SK-N-SH (cell line): ENCODE measurements around the gene EFHD2. TPM values are rescaled to one million over a fixed set of nuclear protein-coding genes. Genes with fewer than 3 reads are reported as not detected.

Experiments used
- CTCF ChIA-PET: fragments of 300-600, 350-600 bp; formaldehyde crosslinking; extraction: SDS; loops from one replicate; lab custom pipeline; 2021; lab: Yijun Ruan, JAX
- POLR2A ChIA-PET: fragments of 350-600 bp; sonication (Branson Sonifier 250); formaldehyde crosslinking; extraction: SDS; loops from one replicate; lab custom pipeline; 2020; ENCODE audit warnings: antibody characterized with exemption, inconsistent platforms; lab: Yijun Ruan, JAX
- DNase-seq: peaks from one replicate; pipeline ENCODE4 v3.0.0; 2012
- H2AFZ ChIP-seq: fragments of 200-600 bp; sonication (generic); 2 replicates; pipeline ENCODE4 v1.8.1; 2016; ENCODE audit warnings: antibody characterized with exemption, mild to moderate bottlenecking, low read depth
- H3F3A ChIP-seq: fragments of 200-600 bp; sonication (generic); replicated peaks from 2 replicates; pipeline ENCODE3; 2016; ENCODE audit warnings: antibody characterized with exemption, mild to moderate bottlenecking; ENCODE audit not compliant: insufficient read depth
- H3K27ac ChIP-seq, 2 experiments: fragments of 200-500 bp in 1 of 2; fragments of 200-600 bp in 1 of 2; sonication (Bioruptor generic) in 1 of 2; sonication (generic), shearing (Covaris generic) in 1 of 2; 2 replicates each; pipeline versions ENCODE4 v1.5.1 to v1.6.1; 2014 to 2016; ENCODE audit warnings: low read depth in 2 of 2, inconsistent platforms in 1 of 2, low read length in 1 of 2, mild to moderate bottlenecking in 1 of 2, mixed read lengths in 1 of 2
- H3K27me3 ChIP-seq: fragments of 200-600 bp; sonication (generic), shearing (Covaris generic); 2 replicates; pipeline ENCODE4 v1.6.1; 2016; ENCODE audit warnings: mixed run types; ENCODE audit not compliant: insufficient read depth
- H3K36me3 ChIP-seq, 2 experiments: fragments of 200-500 bp in 1 of 2; fragments of 200-600 bp in 1 of 2; sonication (Bioruptor generic) in 1 of 2; sonication (generic) in 1 of 2; replicated peaks in 1 of 2; 2 replicates each; pipeline versions ENCODE3 to v1.5.1; 2014 to 2016; ENCODE audit warnings: low read length in 1 of 2, mild to moderate bottlenecking in 1 of 2; ENCODE audit not compliant: insufficient read depth in 2 of 2, control insufficient read depth in 1 of 2
- H3K4me1 ChIP-seq, 2 experiments: fragments of 200-500 bp in 1 of 2; fragments of 200-600 bp in 1 of 2; sonication (Bioruptor generic) in 1 of 2; sonication (generic), shearing (Covaris generic) in 1 of 2; 2 replicates each; pipeline versions ENCODE4 v1.5.1 to v1.6.1; 2014 to 2016; ENCODE audit warnings: low read depth in 1 of 2, low read length in 1 of 2, mixed run types in 1 of 2; ENCODE audit not compliant: insufficient read depth in 2 of 2, control insufficient read depth in 1 of 2
- H3K4me2 ChIP-seq: fragments of 200-600 bp; sonication (generic), shearing (Covaris generic); 2 replicates; pipeline ENCODE4 v1.6.1; 2017; ENCODE audit warnings: mixed run types
- H3K4me3 ChIP-seq, 2 experiments: fragments of 200-500 bp in 1 of 2; fragments of 200-600 bp in 1 of 2; sonication (Bioruptor generic) in 1 of 2; sonication (generic), shearing (Covaris generic) in 1 of 2; 2 replicates each; pipeline versions ENCODE4 v1.5.1 to v1.8.1; 2014 to 2016; ENCODE audit warnings: low read depth in 2 of 2, inconsistent platforms in 1 of 2, low read length in 1 of 2, mild to moderate bottlenecking in 1 of 2, mixed read lengths in 1 of 2, moderate library complexity in 1 of 2
- H3K79me2 ChIP-seq: fragments of 200-600 bp; sonication (generic); 2 replicates; pipeline ENCODE4 v1.8.1; 2017; ENCODE audit warnings: mild to moderate bottlenecking; ENCODE audit not compliant: insufficient read depth
- H3K9ac ChIP-seq: fragments of 200-600 bp; sonication (generic); 2 replicates; pipeline ENCODE4 v1.6.1; 2017; ENCODE audit warnings: mixed run types
- H3K9me2 ChIP-seq: fragments of 200-600 bp; sonication (generic); 2 replicates; pipeline ENCODE4 v1.6.1; 2017; ENCODE audit warnings: mixed run types
- H3K9me3 ChIP-seq: fragments of 200-600 bp; sonication (generic); 2 replicates; pipeline ENCODE4 v1.6.1; 2017; ENCODE audit warnings: mixed run types, mild to moderate bottlenecking, moderate library complexity
- H4K20me1 ChIP-seq: fragments of 200-600 bp; sonication (generic); 2 replicates; pipeline ENCODE4 v1.6.1; 2017; ENCODE audit warnings: mild to moderate bottlenecking, mixed run types; ENCODE audit not compliant: insufficient read depth
- CHD2 ChIP-seq: fragments of 150-350 bp; IDR thresholded peaks from 2 replicates; pipeline ENCODE4 v1.6.1; 2018; ENCODE audit warnings: low read length; ENCODE audit not compliant: partially characterized antibody
- EP300 ChIP-seq, 2 experiments: IDR thresholded peaks; 2 replicates each; pipeline versions ENCODE4 v1.4.0 to v1.6.1; 2012; ENCODE audit warnings: borderline replicate concordance in 1 of 2, low read depth in 1 of 2, low read length in 1 of 2
- JUND ChIP-seq: IDR thresholded peaks from 2 replicates; pipeline ENCODE4 v1.4.0; 2012
- MEF2A ChIP-seq: IDR thresholded peaks from 2 replicates; pipeline ENCODE4 v1.4.0; 2012; ENCODE audit warnings: low read depth, borderline replicate concordance
- MXI1 ChIP-seq: IDR thresholded peaks from 2 replicates; pipeline ENCODE4 v1.6.1; 2012; ENCODE audit warnings: mild to moderate bottlenecking, low read depth, low read length, improper control_type of control experiment
- POLR2AphosphoS5 ChIP-seq: IDR thresholded peaks from 2 replicates; pipeline ENCODE4 v1.6.1; 2012; ENCODE audit warnings: low read depth, low read length
- RFX5 ChIP-seq: IDR thresholded peaks from 2 replicates; pipeline ENCODE4 v1.6.1; 2012; ENCODE audit warnings: mild to moderate bottlenecking, improper control_type of control experiment, low read length
- SMC3 ChIP-seq: IDR thresholded peaks from 2 replicates; pipeline ENCODE4 v1.6.1; 2012; ENCODE audit warnings: low read depth, low read length, improper control_type of control experiment
- TAF1 ChIP-seq: IDR thresholded peaks from 2 replicates; pipeline ENCODE4 v1.6.1; 2012; ENCODE audit warnings: low read depth, mild to moderate bottlenecking, low read length, moderate library complexity, borderline replicate concordance
- WGBS: methylation state at CpG from one replicate; pipeline ENCODE4 v1.1.6; 2017; ENCODE audit warnings: low lambda C conversion rate; 5-methylcytosine and 5-hydroxymethylcytosine counted together
- polyA plus RNA-seq, 3 experiments: library from polyadenylated mRNA; depleted of rRNA; stranded (reverse); fragments of >200 nt; gene quantifications; 2 replicates each; pipeline ENCODE4 v1.2.3, GENCODE V29; 2012
- TF ChIP-seq, protein P1 (sequence below): fragments of 150-350 bp; IDR thresholded peaks from 2 replicates; pipeline ENCODE4 v1.6.1; 2017; ENCODE audit warnings: antibody characterized with exemption, low read length, low read depth, borderline replicate concordance
- TF ChIP-seq, protein P2 (sequence below): IDR thresholded peaks from 2 replicates; pipeline ENCODE4 v1.4.0; 2012; ENCODE audit warnings: low read depth, borderline replicate concordance
- TF ChIP-seq, protein P3 (sequence below): fragments of 150-350 bp; IDR thresholded peaks from 2 replicates; pipeline ENCODE4 v1.6.1; 2016; ENCODE audit warnings: mild to moderate bottlenecking, low read depth, low read length
- TF ChIP-seq, protein P4 (sequence below): IDR thresholded peaks from 2 replicates; pipeline ENCODE4; 2012
- TF ChIP-seq, protein P5 (sequence below): fragments of 200-600 bp; sonication (generic); IDR thresholded peaks from 2 replicates; pipeline ENCODE4 v1.6.1; 2017; ENCODE audit warnings: antibody characterized with exemption, mild to moderate bottlenecking, moderate library complexity
- TF ChIP-seq, protein P6 (sequence below): IDR thresholded peaks from 2 replicates; pipeline ENCODE4 v1.4.0; 2012; ENCODE audit warnings: low read depth

Gene EFHD2
- polyA plus RNA-seq, 1 of the 3 experiments (the other 2 are of a cell fraction), result 59.8 TPM

DNA sequence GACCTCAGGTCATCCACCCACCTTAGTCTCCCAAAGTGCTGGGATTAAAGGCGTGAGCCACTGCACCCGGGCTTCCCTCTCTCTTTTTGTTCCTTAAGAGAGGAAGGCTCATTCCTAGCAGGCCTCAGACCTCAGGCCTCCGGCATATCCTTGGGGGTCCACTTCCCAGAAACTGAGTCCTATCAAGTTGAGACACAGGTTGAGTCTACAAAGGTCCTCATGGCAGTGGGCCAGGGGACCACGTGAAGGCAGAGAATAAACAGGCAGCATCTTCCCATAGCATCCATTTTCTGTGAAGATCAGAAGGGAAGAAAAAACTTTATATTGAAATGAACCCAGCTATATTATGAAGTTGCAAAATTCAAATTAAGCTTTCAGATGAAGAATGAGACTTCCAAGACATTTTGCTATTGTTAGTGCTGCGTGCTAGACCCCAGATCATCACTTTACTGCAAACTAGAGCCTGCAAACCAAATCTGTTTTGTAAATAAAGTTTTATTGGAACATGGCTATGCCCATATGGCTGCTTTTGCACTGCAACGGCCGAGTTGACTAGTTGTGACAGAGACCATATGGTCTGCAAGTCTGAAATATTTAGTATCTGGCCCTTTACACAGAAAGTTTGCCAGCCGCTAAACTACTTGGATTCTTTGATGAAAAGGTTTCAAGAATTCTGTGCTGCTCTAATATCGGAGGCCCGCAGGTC is 43.3 kb downstream of the EFHD2 start:
- peaks cover 3% of the 10 kb centered on the region for H3F3A ChIP-seq
- no peak overlapping the region for H3K27ac ChIP-seq
- H3K27me3 ChIP-seq, result no peaks in the 10 kb centered on the region
- TF ChIP-seq, protein P1, sequence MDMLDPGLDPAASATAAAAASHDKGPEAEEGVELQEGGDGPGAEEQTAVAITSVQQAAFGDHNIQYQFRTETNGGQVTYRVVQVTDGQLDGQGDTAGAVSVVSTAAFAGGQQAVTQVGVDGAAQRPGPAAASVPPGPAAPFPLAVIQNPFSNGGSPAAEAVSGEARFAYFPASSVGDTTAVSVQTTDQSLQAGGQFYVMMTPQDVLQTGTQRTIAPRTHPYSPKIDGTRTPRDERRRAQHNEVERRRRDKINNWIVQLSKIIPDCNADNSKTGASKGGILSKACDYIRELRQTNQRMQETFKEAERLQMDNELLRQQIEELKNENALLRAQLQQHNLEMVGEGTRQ, result no peak
- TF ChIP-seq, protein P2, sequence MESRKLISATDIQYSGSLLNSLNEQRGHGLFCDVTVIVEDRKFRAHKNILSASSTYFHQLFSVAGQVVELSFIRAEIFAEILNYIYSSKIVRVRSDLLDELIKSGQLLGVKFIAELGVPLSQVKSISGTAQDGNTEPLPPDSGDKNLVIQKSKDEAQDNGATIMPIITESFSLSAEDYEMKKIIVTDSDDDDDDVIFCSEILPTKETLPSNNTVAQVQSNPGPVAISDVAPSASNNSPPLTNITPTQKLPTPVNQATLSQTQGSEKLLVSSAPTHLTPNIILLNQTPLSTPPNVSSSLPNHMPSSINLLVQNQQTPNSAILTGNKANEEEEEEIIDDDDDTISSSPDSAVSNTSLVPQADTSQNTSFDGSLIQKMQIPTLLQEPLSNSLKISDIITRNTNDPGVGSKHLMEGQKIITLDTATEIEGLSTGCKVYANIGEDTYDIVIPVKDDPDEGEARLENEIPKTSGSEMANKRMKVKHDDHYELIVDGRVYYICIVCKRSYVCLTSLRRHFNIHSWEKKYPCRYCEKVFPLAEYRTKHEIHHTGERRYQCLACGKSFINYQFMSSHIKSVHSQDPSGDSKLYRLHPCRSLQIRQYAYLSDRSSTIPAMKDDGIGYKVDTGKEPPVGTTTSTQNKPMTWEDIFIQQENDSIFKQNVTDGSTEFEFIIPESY, result no peak
- TF ChIP-seq MXI1 (no peak), JUND (no peak), RFX5 (no peak), CHD2 (no peak), TAF1 (no peak), SMC3 (no peak), MEF2A (no peak), POLR2AphosphoS5 (no peak), EP300 (IDR thresholded peaks at IDR 0.05; ENCODE audit: borderline replicate concordance in 1 of 2, low read depth in 1 of 2, low read length in 1 of 2) (no peak)
- TF ChIP-seq, protein P3, sequence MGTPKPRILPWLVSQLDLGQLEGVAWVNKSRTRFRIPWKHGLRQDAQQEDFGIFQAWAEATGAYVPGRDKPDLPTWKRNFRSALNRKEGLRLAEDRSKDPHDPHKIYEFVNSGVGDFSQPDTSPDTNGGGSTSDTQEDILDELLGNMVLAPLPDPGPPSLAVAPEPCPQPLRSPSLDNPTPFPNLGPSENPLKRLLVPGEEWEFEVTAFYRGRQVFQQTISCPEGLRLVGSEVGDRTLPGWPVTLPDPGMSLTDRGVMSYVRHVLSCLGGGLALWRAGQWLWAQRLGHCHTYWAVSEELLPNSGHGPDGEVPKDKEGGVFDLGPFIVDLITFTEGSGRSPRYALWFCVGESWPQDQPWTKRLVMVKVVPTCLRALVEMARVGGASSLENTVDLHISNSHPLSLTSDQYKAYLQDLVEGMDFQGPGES, result no peak
- TF ChIP-seq, protein P4, sequence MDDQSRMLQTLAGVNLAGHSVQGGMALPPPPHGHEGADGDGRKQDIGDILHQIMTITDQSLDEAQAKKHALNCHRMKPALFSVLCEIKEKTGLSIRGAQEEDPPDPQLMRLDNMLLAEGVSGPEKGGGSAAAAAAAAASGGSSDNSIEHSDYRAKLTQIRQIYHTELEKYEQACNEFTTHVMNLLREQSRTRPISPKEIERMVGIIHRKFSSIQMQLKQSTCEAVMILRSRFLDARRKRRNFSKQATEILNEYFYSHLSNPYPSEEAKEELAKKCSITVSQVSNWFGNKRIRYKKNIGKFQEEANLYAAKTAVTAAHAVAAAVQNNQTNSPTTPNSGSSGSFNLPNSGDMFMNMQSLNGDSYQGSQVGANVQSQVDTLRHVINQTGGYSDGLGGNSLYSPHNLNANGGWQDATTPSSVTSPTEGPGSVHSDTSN, result no peak
- TF ChIP-seq, protein P5, sequence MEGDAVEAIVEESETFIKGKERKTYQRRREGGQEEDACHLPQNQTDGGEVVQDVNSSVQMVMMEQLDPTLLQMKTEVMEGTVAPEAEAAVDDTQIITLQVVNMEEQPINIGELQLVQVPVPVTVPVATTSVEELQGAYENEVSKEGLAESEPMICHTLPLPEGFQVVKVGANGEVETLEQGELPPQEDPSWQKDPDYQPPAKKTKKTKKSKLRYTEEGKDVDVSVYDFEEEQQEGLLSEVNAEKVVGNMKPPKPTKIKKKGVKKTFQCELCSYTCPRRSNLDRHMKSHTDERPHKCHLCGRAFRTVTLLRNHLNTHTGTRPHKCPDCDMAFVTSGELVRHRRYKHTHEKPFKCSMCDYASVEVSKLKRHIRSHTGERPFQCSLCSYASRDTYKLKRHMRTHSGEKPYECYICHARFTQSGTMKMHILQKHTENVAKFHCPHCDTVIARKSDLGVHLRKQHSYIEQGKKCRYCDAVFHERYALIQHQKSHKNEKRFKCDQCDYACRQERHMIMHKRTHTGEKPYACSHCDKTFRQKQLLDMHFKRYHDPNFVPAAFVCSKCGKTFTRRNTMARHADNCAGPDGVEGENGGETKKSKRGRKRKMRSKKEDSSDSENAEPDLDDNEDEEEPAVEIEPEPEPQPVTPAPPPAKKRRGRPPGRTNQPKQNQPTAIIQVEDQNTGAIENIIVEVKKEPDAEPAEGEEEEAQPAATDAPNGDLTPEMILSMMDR, result no peak
- TF ChIP-seq, protein P6, sequence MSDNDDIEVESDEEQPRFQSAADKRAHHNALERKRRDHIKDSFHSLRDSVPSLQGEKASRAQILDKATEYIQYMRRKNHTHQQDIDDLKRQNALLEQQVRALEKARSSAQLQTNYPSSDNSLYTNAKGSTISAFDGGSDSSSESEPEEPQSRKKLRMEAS, result no peak
- no peaks in the 10 kb centered on the region for H3K79me2 ChIP-seq
- no peaks in the 10 kb centered on the region for H3K9me3 ChIP-seq
- H3K9ac ChIP-seq, result no peak overlapping the region
- whole genome bisulfite sequencing, result 89% methylated on average over 10 of the region's 10 CpGs
- H2AFZ ChIP-seq, result no peak overlapping the region; the same call in 1 of the 2 replicates
- no peaks in the 10 kb centered on the region for H3K4me1 ChIP-seq
- no peaks in the 10 kb centered on the region for H4K20me1 ChIP-seq
- POLR2A ChIA-PET, result no interaction called here
- no peaks in the 10 kb centered on the region for H3K36me3 ChIP-seq
- CTCF ChIA-PET, result no interaction called here
- DNase-seq, result no peak
- no peak overlapping the region for H3K4me3 ChIP-seq
- H3K9me2 ChIP-seq, result no peaks in the 10 kb centered on the region
- H3K4me2 ChIP-seq, result no peak overlapping the region
